ENCODE measurements around the gene KERA.

The KERA gene

DNA sequence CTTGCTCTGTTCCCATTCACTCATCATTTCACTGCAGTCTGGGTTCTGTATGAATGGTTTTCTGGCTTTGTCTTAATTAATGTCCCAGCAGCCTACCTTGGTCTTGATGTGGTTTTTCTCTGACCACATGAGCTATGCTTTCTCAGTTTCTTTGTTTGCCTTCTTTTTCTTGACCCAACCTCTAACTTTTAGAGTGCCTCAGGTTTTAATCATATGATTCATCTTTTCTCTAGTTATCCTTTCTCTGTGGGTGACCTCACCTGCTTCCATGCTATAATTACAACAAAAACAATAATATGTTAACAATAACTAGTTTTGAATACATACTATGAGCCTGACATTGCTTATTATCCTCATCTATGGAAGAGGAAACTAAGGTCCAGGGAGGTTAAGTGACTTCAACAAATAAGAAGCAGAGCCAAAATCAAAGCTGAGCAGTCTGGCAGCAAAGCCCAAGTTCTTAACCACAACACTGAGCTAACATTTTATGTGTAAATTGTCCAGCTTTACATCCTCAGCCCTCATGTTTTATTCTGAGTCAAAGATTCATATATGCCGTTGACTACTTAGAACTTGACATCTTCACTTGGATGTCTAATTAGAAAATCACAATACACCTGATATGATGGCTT is 48.4 kb downstream of the KERA start:
- no peak for DNase-seq (ENCODE audit: low read depth in 2 of 2)

DNA sequence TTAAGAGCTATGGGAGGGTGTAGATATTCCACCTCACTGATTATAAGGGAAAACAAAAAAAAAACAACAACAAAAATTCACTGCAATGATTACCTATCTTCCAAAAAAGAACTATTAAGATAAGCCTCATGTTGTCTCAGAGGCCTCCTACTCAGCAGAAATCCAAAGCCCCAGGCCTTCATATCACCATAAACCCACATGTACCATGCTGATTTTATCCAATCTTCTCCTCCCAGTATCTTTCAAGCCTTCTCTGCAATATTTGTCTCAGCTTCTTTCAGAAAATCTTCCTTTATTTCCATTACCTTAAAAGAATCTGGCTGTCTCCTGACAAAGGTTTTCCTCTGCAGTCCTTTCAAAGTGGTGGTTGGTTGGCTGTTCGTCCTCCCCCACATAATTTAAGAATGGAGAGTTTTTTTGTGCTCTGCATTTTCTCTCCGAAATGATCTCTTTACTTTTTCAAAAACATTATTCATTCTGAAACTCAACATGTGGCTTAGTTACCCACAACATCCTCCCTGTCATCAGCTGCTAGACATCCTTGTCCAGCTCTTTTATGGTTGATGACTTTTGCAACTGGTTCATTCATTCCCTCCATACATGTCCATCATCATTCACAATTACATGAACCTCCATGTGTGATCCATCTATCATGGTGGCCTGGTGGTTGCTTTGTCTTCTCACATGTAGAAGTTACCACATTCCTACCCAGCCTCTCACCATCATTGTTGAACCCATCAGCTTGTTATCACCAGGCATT is 50.1 kb downstream of the KERA start:
- DNase-seq (ENCODE audit: low read depth in 2 of 2), result no peak

DNA sequence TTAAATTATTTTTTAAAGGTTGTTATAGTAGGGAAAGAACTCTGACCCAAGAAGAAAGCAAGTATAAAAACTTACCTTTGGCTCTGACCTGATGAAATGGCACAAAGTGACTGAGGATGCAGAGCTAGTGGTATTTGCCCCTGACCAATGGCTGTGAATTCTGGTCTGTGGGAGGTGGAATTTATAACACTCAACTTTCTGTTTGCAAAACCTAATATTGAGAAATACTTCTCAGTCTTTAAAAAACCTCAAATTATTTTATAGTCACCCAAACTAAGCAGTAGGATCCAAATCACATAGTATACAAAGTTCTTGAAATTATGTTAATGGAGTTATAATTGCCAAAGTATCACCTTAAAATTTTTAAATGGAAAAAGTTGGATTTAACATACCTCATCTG is 53.0 kb downstream of the KERA start, which contains the start of gene EPYC:
Gene EPYC, minus strand, starts transcription at position 101 of the 400 bp plus-strand sequence. CDS start 2,407 bp downstream, outside the sequence.
- no peak for DNase-seq (ENCODE audit: low read depth in 2 of 2)

DNA sequence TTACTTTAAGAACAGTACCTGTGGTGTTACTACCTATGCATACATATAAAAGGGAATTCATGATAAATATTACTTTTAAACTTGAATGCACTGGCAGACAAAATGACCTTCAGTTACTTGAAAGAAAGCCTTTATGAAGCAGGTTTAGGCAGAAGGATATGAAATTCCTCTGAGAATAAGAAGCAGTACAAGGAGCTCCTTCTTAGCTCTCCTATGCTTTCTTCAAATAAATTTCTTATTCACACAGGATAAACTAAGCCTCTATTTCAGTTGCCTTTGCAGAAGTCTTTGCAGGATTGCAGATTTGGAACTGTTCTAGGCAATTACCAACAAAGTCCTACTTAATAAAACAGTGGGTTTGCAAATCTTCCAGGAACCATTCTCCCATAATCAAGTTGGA is 54.1 kb downstream of the KERA start:
- DNase-seq (ENCODE audit: low read depth in 2 of 2), result no peak

DNA sequence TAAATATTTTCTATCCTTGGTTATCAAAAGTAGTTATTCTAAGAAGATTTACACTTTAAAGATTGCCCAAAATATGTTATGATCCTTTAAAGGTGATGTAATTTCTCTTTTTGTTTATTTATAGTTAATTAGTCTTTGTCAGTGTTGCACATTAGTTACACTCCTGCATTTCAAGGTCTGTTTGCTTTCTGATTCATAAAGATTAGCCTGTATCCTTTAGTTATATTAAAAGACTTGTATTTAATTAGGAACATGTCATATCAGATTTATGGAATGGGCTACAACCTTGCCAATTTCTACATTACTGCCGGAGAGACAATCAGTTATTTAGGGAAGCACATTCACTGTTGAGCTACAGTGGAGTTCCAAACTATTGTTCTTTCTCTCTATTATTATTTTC is 56.5 kb downstream of the KERA start:
- no peak for DNase-seq (ENCODE audit: low read depth in 2 of 2)
